HCT116 (cell line): Measurements from ENCODE around the gene ESAM.

ENCODE experiments used
- CBX3 ChIP-seq: IDR thresholded peaks from 2 replicates; pipeline ENCODE4 v1.6.1; 2012; ENCODE audit warnings: low read depth
- CEBPB ChIP-seq: IDR thresholded peaks from 2 replicates; pipeline ENCODE4 v1.6.1; 2012; ENCODE audit warnings: low read depth
- ELF1 ChIP-seq: IDR thresholded peaks from 2 replicates; pipeline ENCODE4 v1.6.1; 2012; ENCODE audit warnings: low read depth, borderline replicate concordance
- EZH2phosphoT487 ChIP-seq: fragments of 200-600 bp; IDR thresholded peaks from 2 replicates; pipeline ENCODE4 v1.6.1; 2018; ENCODE audit warnings: antibody characterized with exemption, borderline replicate concordance
- POLR2A ChIP-seq: IDR thresholded peaks from 2 replicates; pipeline ENCODE4 v1.7.0; 2011; ENCODE audit warnings: borderline replicate concordance; ENCODE audit not compliant: insufficient read depth, insufficient read length; ENCODE audit errors: extremely low read depth
- POLR2AphosphoS5 ChIP-seq: IDR thresholded peaks from 2 replicates; pipeline ENCODE4 v1.6.1; 2011; ENCODE audit warnings: mild to moderate bottlenecking, low read depth, low read length, moderate library complexity
- TF ChIP-seq, protein P1 (sequence below), 3 experiments: fragments of 200-600 bp in 1 of 3; sonication (generic) in 1 of 3; IDR thresholded peaks in 2 of 3; conservative IDR thresholded peaks in 1 of 3; 2 replicates each; pipeline ENCODE4 v1.5.1; 2012 to 2017; ENCODE audit warnings: low read depth in 2 of 3, low read length in 2 of 3, antibody characterized with exemption in 1 of 3, borderline replicate concordance in 1 of 3, control low read depth in 1 of 3, mild to moderate bottlenecking in 1 of 3, mixed read lengths in 1 of 3, mixed run types in 1 of 3, moderate library complexity in 1 of 3; ENCODE audit not compliant: insufficient read depth in 1 of 3
- TF ChIP-seq, protein P2 (sequence below): IDR thresholded peaks from 2 replicates; pipeline ENCODE4 v1.6.1; 2012; ENCODE audit warnings: low read depth

DNA sequence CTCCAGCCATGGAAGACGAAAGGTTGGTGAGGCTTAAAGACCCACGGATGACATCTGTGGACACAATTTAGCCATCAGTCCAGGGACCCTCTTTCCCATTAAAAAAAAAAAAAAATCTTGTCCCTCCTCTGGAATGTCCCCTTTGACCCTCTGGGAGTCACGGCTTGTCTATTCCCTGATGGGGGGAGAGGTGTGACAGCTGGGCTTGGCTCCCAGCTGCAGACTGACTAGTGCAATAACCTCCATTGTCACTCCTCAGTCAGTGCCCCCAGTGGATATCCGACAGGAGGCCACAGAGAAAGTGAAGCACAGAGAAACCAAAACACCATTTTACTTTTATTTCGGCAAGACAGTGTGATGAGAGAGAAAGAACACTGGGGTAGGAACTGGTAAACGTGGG is 7.4 kb downstream of the ESAM start:
- TF ChIP-seq ELF1 (no peak), CEBPB (no peak), EZH2phosphoT487 (no peak), POLR2A (no peak), CBX3 (no peak), POLR2AphosphoS5 (no peak)
- TF ChIP-seq, protein P1, sequence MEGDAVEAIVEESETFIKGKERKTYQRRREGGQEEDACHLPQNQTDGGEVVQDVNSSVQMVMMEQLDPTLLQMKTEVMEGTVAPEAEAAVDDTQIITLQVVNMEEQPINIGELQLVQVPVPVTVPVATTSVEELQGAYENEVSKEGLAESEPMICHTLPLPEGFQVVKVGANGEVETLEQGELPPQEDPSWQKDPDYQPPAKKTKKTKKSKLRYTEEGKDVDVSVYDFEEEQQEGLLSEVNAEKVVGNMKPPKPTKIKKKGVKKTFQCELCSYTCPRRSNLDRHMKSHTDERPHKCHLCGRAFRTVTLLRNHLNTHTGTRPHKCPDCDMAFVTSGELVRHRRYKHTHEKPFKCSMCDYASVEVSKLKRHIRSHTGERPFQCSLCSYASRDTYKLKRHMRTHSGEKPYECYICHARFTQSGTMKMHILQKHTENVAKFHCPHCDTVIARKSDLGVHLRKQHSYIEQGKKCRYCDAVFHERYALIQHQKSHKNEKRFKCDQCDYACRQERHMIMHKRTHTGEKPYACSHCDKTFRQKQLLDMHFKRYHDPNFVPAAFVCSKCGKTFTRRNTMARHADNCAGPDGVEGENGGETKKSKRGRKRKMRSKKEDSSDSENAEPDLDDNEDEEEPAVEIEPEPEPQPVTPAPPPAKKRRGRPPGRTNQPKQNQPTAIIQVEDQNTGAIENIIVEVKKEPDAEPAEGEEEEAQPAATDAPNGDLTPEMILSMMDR (IDR thresholded peaks at IDR 0.05 in 2 of 3, conservative IDR thresholded peaks at IDR 0.05 in 1 of 3; ENCODE audit: borderline replicate concordance in 1 of 3, insufficient read depth in 1 of 3, low read depth in 2 of 3, low read length in 2 of 3), result no peak
- TF ChIP-seq, protein P2, sequence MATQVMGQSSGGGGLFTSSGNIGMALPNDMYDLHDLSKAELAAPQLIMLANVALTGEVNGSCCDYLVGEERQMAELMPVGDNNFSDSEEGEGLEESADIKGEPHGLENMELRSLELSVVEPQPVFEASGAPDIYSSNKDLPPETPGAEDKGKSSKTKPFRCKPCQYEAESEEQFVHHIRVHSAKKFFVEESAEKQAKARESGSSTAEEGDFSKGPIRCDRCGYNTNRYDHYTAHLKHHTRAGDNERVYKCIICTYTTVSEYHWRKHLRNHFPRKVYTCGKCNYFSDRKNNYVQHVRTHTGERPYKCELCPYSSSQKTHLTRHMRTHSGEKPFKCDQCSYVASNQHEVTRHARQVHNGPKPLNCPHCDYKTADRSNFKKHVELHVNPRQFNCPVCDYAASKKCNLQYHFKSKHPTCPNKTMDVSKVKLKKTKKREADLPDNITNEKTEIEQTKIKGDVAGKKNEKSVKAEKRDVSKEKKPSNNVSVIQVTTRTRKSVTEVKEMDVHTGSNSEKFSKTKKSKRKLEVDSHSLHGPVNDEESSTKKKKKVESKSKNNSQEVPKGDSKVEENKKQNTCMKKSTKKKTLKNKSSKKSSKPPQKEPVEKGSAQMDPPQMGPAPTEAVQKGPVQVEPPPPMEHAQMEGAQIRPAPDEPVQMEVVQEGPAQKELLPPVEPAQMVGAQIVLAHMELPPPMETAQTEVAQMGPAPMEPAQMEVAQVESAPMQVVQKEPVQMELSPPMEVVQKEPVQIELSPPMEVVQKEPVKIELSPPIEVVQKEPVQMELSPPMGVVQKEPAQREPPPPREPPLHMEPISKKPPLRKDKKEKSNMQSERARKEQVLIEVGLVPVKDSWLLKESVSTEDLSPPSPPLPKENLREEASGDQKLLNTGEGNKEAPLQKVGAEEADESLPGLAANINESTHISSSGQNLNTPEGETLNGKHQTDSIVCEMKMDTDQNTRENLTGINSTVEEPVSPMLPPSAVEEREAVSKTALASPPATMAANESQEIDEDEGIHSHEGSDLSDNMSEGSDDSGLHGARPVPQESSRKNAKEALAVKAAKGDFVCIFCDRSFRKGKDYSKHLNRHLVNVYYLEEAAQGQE, result no peak
